BLaER1 treated with 17β-estradiol and CSF1 and Interleukin-3, amounts not matched to agents 10 nM and 100 nM (cell line): ENCODE data around the gene HORMAD2.

ENCODE experiments used
- H3K27ac ChIP-seq, 11 experiments: shearing (Covaris generic); formaldehyde crosslinking; 2 replicates each; pipeline ENCODE4 v1.8.1; 2022
- H3K27me3 ChIP-seq, 11 experiments: shearing (Covaris generic); formaldehyde crosslinking; 2 replicates each; pipeline ENCODE4 v1.8.1; 2022
- H3K36me3 ChIP-seq, 11 experiments: shearing (Covaris generic); formaldehyde crosslinking; 2 replicates each; pipeline ENCODE4 v1.8.1; 2022
- H3K4me1 ChIP-seq, 10 experiments: shearing (Covaris generic); formaldehyde crosslinking; 2 replicates each; pipeline ENCODE4 v1.8.1; 2022
- H3K4me2 ChIP-seq, 11 experiments: shearing (Covaris generic); formaldehyde crosslinking; 2 replicates each; pipeline ENCODE4 v1.8.1; 2022
- H3K4me3 ChIP-seq, 10 experiments: shearing (Covaris generic); formaldehyde crosslinking; 2 replicates each; pipeline ENCODE4 v1.8.1; 2022
- H3K9ac ChIP-seq, 11 experiments: shearing (Covaris generic); formaldehyde crosslinking; 2 replicates each; pipeline ENCODE4 v1.8.1; 2022
- H3K9me3 ChIP-seq, 11 experiments: shearing (Covaris generic); formaldehyde crosslinking; replicated peaks in 1 of 11; 2 replicates each; pipeline ENCODE4 v1.8.1; 2022
- H4K20me1 ChIP-seq, 11 experiments: shearing (Covaris generic); formaldehyde crosslinking; 2 replicates each; pipeline ENCODE4 v1.8.1; 2022
- Cebpa-rat ChIP-seq, 11 experiments: shearing (Covaris generic); IDR thresholded peaks; 2 replicates each; pipeline ENCODE4 v1.8.1; 2022

The HORMAD2 gene

DNA sequence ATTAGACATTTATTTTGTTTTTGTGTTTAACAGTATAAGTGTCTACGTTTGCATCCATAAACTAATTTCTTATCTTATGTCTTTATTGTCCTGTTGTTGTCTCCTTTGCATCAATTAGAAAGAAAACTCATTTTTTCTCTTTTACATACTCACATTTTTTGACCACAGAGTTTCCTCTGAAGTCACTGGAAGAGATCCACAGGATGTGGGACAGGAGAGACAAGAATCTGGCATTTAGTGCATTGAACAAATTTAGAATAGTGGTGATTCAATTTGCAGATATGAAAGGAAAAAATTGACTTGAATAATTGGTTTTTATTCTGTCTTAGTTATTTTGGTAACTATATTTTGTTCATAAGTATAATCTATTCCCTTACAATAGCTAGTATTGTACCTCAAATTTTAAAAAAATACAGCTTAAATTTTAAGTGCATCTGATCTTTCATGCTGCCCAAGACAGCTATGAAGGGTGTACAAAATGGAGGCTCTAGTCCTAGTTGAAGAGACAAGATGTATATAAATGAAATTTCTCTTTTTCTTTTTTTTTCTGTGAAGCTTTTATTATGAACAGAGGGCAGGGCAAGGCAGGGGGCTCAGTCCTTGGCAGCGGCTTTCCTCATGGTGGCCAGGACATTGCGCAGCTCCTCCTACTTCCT, 24.4 kb downstream of the HORMAD2 start:
- H3K4me2 ChIP-seq: peak overlapping the region; percentile 5 to 76 (median 65); a peak in 21 of 22 replicates
- H3K27me3 ChIP-seq: no peaks in the 10 kb centered on the region
- no peaks in the 10 kb centered on the region for H3K36me3 ChIP-seq
- H3K4me3 ChIP-seq: no peak overlapping the region
- TF ChIP-seq Cebpa-rat (IDR thresholded peaks at IDR 0.05): no peak
- H3K9me3 ChIP-seq: peaks cover 0 to 16% (median 4%) of the 10 kb centered on the region in 11 experiments; a peak in 13 of 22 replicates
- peaks cover 6 to 48% (median 28%) of the 10 kb centered on the region in 10 experiments; a peak in 19 of 20 replicates for H3K4me1 ChIP-seq
- peak overlapping the region in 5 of 11 experiments; percentile 7 to 31 (median 28); a peak in 7 of 22 replicates for H3K27ac ChIP-seq
- H3K9ac ChIP-seq: 0 out of 22 replicates have a peak overlapping the region, but pooled peaks of 1 of the 11 experiments have one; percentile 3
- no peaks in the 10 kb centered on the region for H4K20me1 ChIP-seq

GRCh38 chr22:30105483-30105882, 25.2 kb downstream of the HORMAD2 start:
- Histone ChIP-seq H3K27ac (peak overlapping the region in 4 of 11 experiments; percentile 7 to 31 (median 28); a peak in 4 of 22 replicates), H3K9me3 (peaks cover 0 to 8% (median 4%) of the 10 kb centered on the region in 11 experiments; a peak in 9 of 22 replicates), H3K36me3 (no peaks in the 10 kb centered on the region), H3K4me3 (no peak overlapping the region), H3K27me3 (no peaks in the 10 kb centered on the region), H3K4me1 (peaks cover 6 to 44% (median 28%) of the 10 kb centered on the region in 10 experiments; a peak in 19 of 20 replicates), H3K4me2 (peak overlapping the region in 10 of 11 experiments; percentile 26 to 76 (median 66); a peak in 18 of 22 replicates), H4K20me1 (no peaks in the 10 kb centered on the region), H3K9ac (no peak overlapping the region)
- no peak for TF ChIP-seq Cebpa-rat (IDR thresholded peaks at IDR 0.05)

DNA sequence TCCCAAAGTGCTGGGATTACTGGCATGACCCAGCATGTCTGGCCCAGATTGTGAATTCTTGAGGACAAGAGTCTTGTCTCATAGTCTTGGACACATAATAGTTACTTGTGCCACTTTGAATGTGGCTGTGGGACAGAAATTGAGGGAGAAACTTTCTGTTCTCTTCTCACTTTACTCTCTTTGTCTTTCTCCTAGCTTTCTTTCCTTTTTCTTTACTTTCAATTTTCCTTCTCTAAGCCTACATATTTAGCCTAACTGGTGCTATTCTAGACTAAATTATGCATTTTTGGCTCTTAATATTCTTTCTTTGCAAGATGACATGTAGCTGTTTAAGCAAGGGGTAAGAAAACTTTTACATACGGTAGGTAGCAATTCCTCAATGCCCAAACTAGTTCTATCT, 33.2 kb downstream of the HORMAD2 start:
- Histone ChIP-seq H3K9ac (no peak overlapping the region), H3K27me3 (no peaks in the 10 kb centered on the region), H3K36me3 (no peaks in the 10 kb centered on the region), H3K9me3 (no peaks in the 10 kb centered on the region), H3K27ac (no peak overlapping the region), H3K4me1 (0 out of 20 replicates have a peak, but pooled peaks cover 0 to 7% (median 0%) of the 10 kb centered on the region in 10 experiments), H3K4me3 (no peak overlapping the region), H3K4me2 (no peak overlapping the region), H4K20me1 (no peaks in the 10 kb centered on the region)
- no peak for TF ChIP-seq Cebpa-rat (IDR thresholded peaks at IDR 0.05)

GRCh38 chr22:30114361-30114760, 34.1 kb downstream of the HORMAD2 start:
- H3K27ac ChIP-seq: no peak overlapping the region
- H3K9me3 ChIP-seq: no peaks in the 10 kb centered on the region
- H3K36me3 ChIP-seq: no peaks in the 10 kb centered on the region
- H3K27me3 ChIP-seq: no peaks in the 10 kb centered on the region
- H3K4me3 ChIP-seq: no peak overlapping the region
- no peak overlapping the region for H3K9ac ChIP-seq
- H3K4me1 ChIP-seq: 0 out of 20 replicates have a peak, but pooled peaks cover 0 to 7% (median 0%) of the 10 kb centered on the region in 10 experiments
- no peak for TF ChIP-seq Cebpa-rat (IDR thresholded peaks at IDR 0.05)
- no peak overlapping the region for H3K4me2 ChIP-seq
- H4K20me1 ChIP-seq: no peaks in the 10 kb centered on the region

- H3K4me2 ChIP-seq: no peak overlapping the region
- H3K9ac ChIP-seq: no peak overlapping the region
- 0 out of 20 replicates have a peak, but pooled peaks cover 0 to 7% (median 0%) of the 10 kb centered on the region in 10 experiments for H3K4me1 ChIP-seq
- no peak overlapping the region for H3K27ac ChIP-seq
- no peaks in the 10 kb centered on the region for H3K9me3 ChIP-seq
- no peaks in the 10 kb centered on the region for H3K27me3 ChIP-seq
- TF ChIP-seq Cebpa-rat (IDR thresholded peaks at IDR 0.05): no peak
- no peak overlapping the region for H3K4me3 ChIP-seq
- H4K20me1 ChIP-seq: no peaks in the 10 kb centered on the region
- no peaks in the 10 kb centered on the region for H3K36me3 ChIP-seq
Measured at GRCh38 chr22:30115705-30116104, 35.4 kb downstream of the HORMAD2 start.

GRCh38 chr22:30116362-30117117, 36.3 kb downstream of the HORMAD2 start:
- no peak overlapping the region for H3K4me3 ChIP-seq
- no peaks in the 10 kb centered on the region for H3K36me3 ChIP-seq
- H3K27me3 ChIP-seq: no peaks in the 10 kb centered on the region
- no peak overlapping the region for H3K27ac ChIP-seq
- TF ChIP-seq Cebpa-rat (IDR thresholded peaks at IDR 0.05): no peak
- no peak overlapping the region for H3K9ac ChIP-seq
- no peaks in the 10 kb centered on the region for H4K20me1 ChIP-seq
- 0 out of 20 replicates have a peak, but pooled peaks cover 0 to 7% (median 0%) of the 10 kb centered on the region in 10 experiments for H3K4me1 ChIP-seq
- no peak overlapping the region for H3K4me2 ChIP-seq
- no peaks in the 10 kb centered on the region for H3K9me3 ChIP-seq

GRCh38 chr22:30117256-30117655, 37.0 kb downstream of the HORMAD2 start:
- H3K9ac ChIP-seq: no peak overlapping the region
- 0 out of 20 replicates have a peak, but pooled peaks cover 0 to 7% (median 0%) of the 10 kb centered on the region in 10 experiments for H3K4me1 ChIP-seq
- no peak overlapping the region for H3K4me2 ChIP-seq
- TF ChIP-seq Cebpa-rat (IDR thresholded peaks at IDR 0.05): no peak
- no peaks in the 10 kb centered on the region for H4K20me1 ChIP-seq
- no peaks in the 10 kb centered on the region for H3K36me3 ChIP-seq
- no peak overlapping the region for H3K27ac ChIP-seq
- H3K4me3 ChIP-seq: no peak overlapping the region
- H3K9me3 ChIP-seq: no peaks in the 10 kb centered on the region
- no peaks in the 10 kb centered on the region for H3K27me3 ChIP-seq

- Histone ChIP-seq H3K27me3 (no peaks in the 10 kb centered on the region), H3K9ac (no peak overlapping the region), H3K4me1 (0 out of 20 replicates have a peak, but pooled peaks cover 0 to 7% (median 0%) of the 10 kb centered on the region in 10 experiments), H3K27ac (no peak overlapping the region), H3K36me3 (no peaks in the 10 kb centered on the region), H4K20me1 (no peaks in the 10 kb centered on the region), H3K4me3 (no peak overlapping the region), H3K9me3 (no peaks in the 10 kb centered on the region), H3K4me2 (no peak overlapping the region)
- TF ChIP-seq Cebpa-rat (IDR thresholded peaks at IDR 0.05): no peak
Measured at GRCh38 chr22:30118291-30118690, 38.0 kb downstream of the HORMAD2 start.

DNA sequence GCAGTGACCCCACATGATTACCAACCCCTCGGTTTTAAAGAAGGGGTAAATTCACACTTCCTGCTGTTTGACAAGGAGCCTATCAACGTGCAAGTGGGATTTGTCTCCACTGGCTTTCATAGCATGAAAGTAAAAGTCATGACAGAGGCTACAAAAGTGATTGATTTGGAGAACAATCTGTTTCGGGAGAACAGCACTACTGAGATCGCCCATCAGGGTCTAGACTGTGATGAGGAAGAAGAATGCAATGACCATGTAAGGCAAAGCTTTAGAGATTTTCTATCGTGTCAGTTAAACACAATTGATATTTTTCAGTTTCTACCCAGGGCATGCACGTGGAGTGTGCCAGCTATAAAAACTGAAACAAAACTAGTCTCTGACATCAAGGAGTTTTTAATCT, 41.7 kb downstream of the HORMAD2 start:
- H3K27me3 ChIP-seq: no peaks in the 10 kb centered on the region
- H3K9ac ChIP-seq: no peak overlapping the region
- no peak overlapping the region for H3K4me2 ChIP-seq
- H3K4me1 ChIP-seq: no peaks in the 10 kb centered on the region
- H3K9me3 ChIP-seq: no peaks in the 10 kb centered on the region
- no peak overlapping the region for H3K27ac ChIP-seq
- no peaks in the 10 kb centered on the region for H4K20me1 ChIP-seq
- no peaks in the 10 kb centered on the region for H3K36me3 ChIP-seq
- no peak overlapping the region for H3K4me3 ChIP-seq
- no peak for TF ChIP-seq Cebpa-rat (IDR thresholded peaks at IDR 0.05)
